Hepatic stellate cell (primary cell): ENCODE results near the gene MORN5.
"Not testable (repeated sequence)": the region's sequence is repeated elsewhere in the genome, so short reads cannot be mapped to it uniquely, and the experiment has no call there.

Experiments used
- DNase-seq: peaks from one replicate; pipeline ENCODE4 v3.0.0; 2011; ENCODE audit warnings: low spot score

MORN5 gene

GRCh38 chr9:122159026-122159924, at the start of gene MORN5, which contains the start of gene NDUFA8:
TSS of gene MORN5 (plus strand) at chr9:122159908. CDS start at chr9:122159973, 65 bp downstream.
TSS of gene NDUFA8 (minus strand) at chr9:122159779. CDS start at chr9:122159677, 102 bp downstream.
- peak; percentile 99 for DNase-seq

GRCh38 chr9:122110100-122110833, 49.4 kb upstream of the MORN5 start:
- DNase-seq = no peak

GRCh38 chr9:122111413-122112085, 48.2 kb upstream of the MORN5 start:
- no peak for DNase-seq

- no peak for DNase-seq
These were observed 47.5 kb upstream of the MORN5 start for GRCh38 chr9:122112238-122112637.

- no peak for DNase-seq
These were observed 46.1 kb upstream of the MORN5 start for GRCh38 chr9:122113574-122113973.

- no peak for DNase-seq
These were observed 44.3 kb upstream of the MORN5 start for GRCh38 chr9:122115176-122116035.

- DNase-seq = no peak
These were observed 43.7 kb upstream of the MORN5 start for GRCh38 chr9:122116040-122116439.

GRCh38 chr9:122116448-122117173, 43.1 kb upstream of the MORN5 start:
- no peak for DNase-seq

- DNase-seq = not testable (repeated sequence)
These were observed 42.5 kb upstream of the MORN5 start for GRCh38 chr9:122117241-122117640.

- DNase-seq = no peak
These were observed 41.2 kb upstream of the MORN5 start for GRCh38 chr9:122118343-122119165.

GRCh38 chr9:122119166-122119521, 40.6 kb upstream of the MORN5 start:
- no peak for DNase-seq

GRCh38 chr9:122119721-122120120, 40.0 kb upstream of the MORN5 start:
- no peak for DNase-seq

- DNase-seq = no peak
These were observed 39.2 kb upstream of the MORN5 start for GRCh38 chr9:122120316-122121071.

- DNase-seq = no peak
These were observed 38.3 kb upstream of the MORN5 start for GRCh38 chr9:122121391-122121790.

- DNase-seq = no peak
These were observed 37.8 kb upstream of the MORN5 start for GRCh38 chr9:122121931-122122330.

GRCh38 chr9:122122468-122122867, 37.2 kb upstream of the MORN5 start:
- no peak for DNase-seq

GRCh38 chr9:122122903-122123632, 36.6 kb upstream of the MORN5 start:
- DNase-seq = peak; percentile 90

- no peak for DNase-seq
These were observed 35.7 kb upstream of the MORN5 start for GRCh38 chr9:122124048-122124447.

GRCh38 chr9:122124528-122124927, 35.2 kb upstream of the MORN5 start:
- no peak for DNase-seq
